Fibroblast of lung (primary cell): ENCODE data around the gene SHROOM3. TPM values are rescaled to one million over a fixed set of nuclear protein-coding genes. Genes with fewer than 3 reads are reported as not detected.

Source experiments
- DNase-seq, 2 donors: peaks; one replicate each; pipeline versions ENCODE4 v3.0.0 to v3.0.0-alpha.2; 2010; ENCODE audit warnings: low read depth in 2 of 2
- H2AFZ ChIP-seq: 2 replicates; pipeline ENCODE4 v1.5.1; 2012; ENCODE audit warnings: low read length, control low read depth, inconsistent platforms
- H3K27ac ChIP-seq: 2 replicates; pipeline ENCODE4 v1.5.1; 2011; ENCODE audit warnings: low read length, control low read depth; ENCODE audit not compliant: insufficient read depth
- H3K27me3 ChIP-seq: 2 replicates; pipeline ENCODE4 v1.5.1; 2011; ENCODE audit warnings: mild to moderate bottlenecking, low read length; ENCODE audit not compliant: control insufficient read depth, insufficient read depth
- H3K36me3 ChIP-seq: 2 replicates; pipeline ENCODE4 v1.5.1; 2011; ENCODE audit warnings: low read length; ENCODE audit not compliant: control insufficient read depth, insufficient read depth
- H3K4me1 ChIP-seq: 2 replicates; pipeline ENCODE4 v1.5.1; 2011; ENCODE audit warnings: low read length; ENCODE audit not compliant: control insufficient read depth, insufficient read depth; ENCODE audit errors: extremely low read depth
- H3K4me2 ChIP-seq: 2 replicates; pipeline ENCODE4 v1.5.1; 2011; ENCODE audit warnings: low read length, control low read depth; ENCODE audit not compliant: insufficient read depth; ENCODE audit errors: extremely low read depth
- H3K4me3 ChIP-seq, 4 experiments: fragments of 200-600 bp in 1 of 4; sonication (generic) in 1 of 4; replicated peaks in 1 of 4; 2 replicates each; pipeline ENCODE4 v1.5.1; 2011 to 2016; ENCODE audit warnings: low read length in 4 of 4, low read depth in 3 of 4, mild to moderate bottlenecking in 3 of 4, control low read depth in 2 of 4, inconsistent platforms in 1 of 4, mixed read lengths in 1 of 4; ENCODE audit not compliant: insufficient read depth in 1 of 4; ENCODE audit errors: control extremely low read depth in 1 of 4
- H3K79me2 ChIP-seq: 2 replicates; pipeline ENCODE4 v1.5.1; 2012; ENCODE audit warnings: mild to moderate bottlenecking, low read length, inconsistent platforms; ENCODE audit not compliant: control insufficient read depth, insufficient read depth
- H3K9ac ChIP-seq: 2 replicates; pipeline ENCODE4 v1.5.1; 2011; ENCODE audit warnings: mild to moderate bottlenecking, low read length, control low read depth; ENCODE audit not compliant: insufficient read depth
- H3K9me3 ChIP-seq: 2 replicates; pipeline ENCODE4 v1.5.1; 2012; ENCODE audit warnings: low read depth, low read length; ENCODE audit not compliant: control insufficient read depth, insufficient read depth
- H4K20me1 ChIP-seq: 2 replicates; pipeline ENCODE4 v1.5.1; 2011; ENCODE audit warnings: low read length; ENCODE audit not compliant: control insufficient read depth, insufficient read depth; ENCODE audit errors: extremely low read depth
- EZH2 ChIP-seq: IDR thresholded peaks from 2 replicates; pipeline ENCODE4 v1.5.1; 2012; ENCODE audit warnings: low read length, control low read depth, mild to moderate bottlenecking; ENCODE audit errors: missing control alignments
- polyA plus RNA-seq, 2 donors: library from polyadenylated mRNA; depleted of rRNA in 1 of 2; stranded (reverse) in 1 of 2; unstranded in 1 of 2; fragments of >200 nt; gene quantifications; 2 replicates each; pipeline ENCODE4 v1.2.1, GENCODE V29; 2011 to 2012; ENCODE audit warnings: missing spikeins in 1 of 2
- total RNA-seq: library from RNA; depleted of rRNA; stranded (reverse); fragments of >200 nt; gene quantifications from 2 replicates; pipeline ENCODE4 v1.2.1, GENCODE V29; 2014
- TF ChIP-seq, protein P1 (sequence below), 2 donors: IDR thresholded peaks in 1 of 2; conservative IDR thresholded peaks in 1 of 2; 1 replicate in 1 of 2; 2 replicates in 1 of 2; pipeline ENCODE4 v1.5.1; 2011 to 2012; ENCODE audit warnings: low read length in 2 of 2, control low read depth in 1 of 2, inconsistent platforms in 1 of 2, low read depth in 1 of 2, mild to moderate bottlenecking in 1 of 2

Gene SHROOM3
- total and polyA plus RNA-seq, 2 donors (not counting 1 experiment from before 2014, with no cell fraction given) = 9.9 to 23.9 TPM

DNA sequence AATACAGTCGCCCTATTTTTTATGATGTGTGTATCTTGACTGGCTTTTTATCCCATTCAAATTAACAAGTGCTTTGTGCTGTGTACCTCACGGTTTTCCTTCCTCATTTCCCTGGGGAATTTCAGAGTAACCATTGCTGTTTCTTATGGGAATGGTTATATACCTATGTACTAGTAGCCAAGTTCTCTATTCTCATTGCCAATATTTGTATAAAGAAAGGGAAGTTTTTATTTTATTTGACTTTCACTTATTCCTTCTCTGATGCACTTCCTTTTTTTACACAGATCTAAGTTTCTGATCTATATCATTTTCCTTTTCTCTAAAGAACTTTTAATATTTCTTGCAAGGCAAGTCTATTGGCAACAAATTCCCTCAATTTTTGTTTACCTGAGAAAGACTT is 281.6 kb downstream of the SHROOM3 start:
- Histone ChIP-seq H4K20me1 (no peaks in the 10 kb centered on the region), H3K9ac (no peak overlapping the region), H3K4me2 (no peak overlapping the region), H3K27ac (no peak overlapping the region), H3K36me3 (no peaks in the 10 kb centered on the region), H3K4me1 (no peaks in the 10 kb centered on the region), H3K4me3 (no peak overlapping the region), H3K79me2 (no peaks in the 10 kb centered on the region), H3K27me3 (no peaks in the 10 kb centered on the region), H3K9me3 (no peaks in the 10 kb centered on the region), H2AFZ (no peak overlapping the region)
- DNase-seq = no peak
- TF ChIP-seq, protein P1, sequence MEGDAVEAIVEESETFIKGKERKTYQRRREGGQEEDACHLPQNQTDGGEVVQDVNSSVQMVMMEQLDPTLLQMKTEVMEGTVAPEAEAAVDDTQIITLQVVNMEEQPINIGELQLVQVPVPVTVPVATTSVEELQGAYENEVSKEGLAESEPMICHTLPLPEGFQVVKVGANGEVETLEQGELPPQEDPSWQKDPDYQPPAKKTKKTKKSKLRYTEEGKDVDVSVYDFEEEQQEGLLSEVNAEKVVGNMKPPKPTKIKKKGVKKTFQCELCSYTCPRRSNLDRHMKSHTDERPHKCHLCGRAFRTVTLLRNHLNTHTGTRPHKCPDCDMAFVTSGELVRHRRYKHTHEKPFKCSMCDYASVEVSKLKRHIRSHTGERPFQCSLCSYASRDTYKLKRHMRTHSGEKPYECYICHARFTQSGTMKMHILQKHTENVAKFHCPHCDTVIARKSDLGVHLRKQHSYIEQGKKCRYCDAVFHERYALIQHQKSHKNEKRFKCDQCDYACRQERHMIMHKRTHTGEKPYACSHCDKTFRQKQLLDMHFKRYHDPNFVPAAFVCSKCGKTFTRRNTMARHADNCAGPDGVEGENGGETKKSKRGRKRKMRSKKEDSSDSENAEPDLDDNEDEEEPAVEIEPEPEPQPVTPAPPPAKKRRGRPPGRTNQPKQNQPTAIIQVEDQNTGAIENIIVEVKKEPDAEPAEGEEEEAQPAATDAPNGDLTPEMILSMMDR (conservative IDR thresholded peaks at IDR 0.05 in 1 of 2, IDR thresholded peaks at IDR 0.05 in 1 of 2; ENCODE audit: low read depth in 1 of 2, low read length in 2 of 2) = no peak
- TF ChIP-seq EZH2 = no peak

DNA sequence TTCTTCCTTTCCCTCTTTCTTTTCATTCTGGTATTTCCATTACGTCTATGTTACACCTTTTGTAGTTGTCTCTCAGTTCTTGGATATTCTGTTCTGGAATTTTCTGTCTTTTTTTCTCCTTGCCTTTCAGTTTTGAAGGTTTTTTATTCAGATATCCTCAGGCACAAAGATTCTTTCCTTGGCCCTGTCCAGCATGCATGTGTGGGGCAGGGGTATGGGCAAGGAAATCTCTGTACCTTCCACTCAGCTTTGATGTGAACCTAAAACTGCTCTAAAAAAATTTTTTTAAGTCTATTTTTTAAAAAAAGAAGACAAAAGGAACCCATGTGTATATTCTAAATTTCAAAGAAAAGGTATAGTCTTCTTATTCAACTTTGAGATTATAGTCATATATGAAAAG is 282.4 kb downstream of the SHROOM3 start:
- Histone ChIP-seq H3K4me3 (no peak overlapping the region), H3K27ac (no peak overlapping the region), H3K27me3 (no peaks in the 10 kb centered on the region), H4K20me1 (no peaks in the 10 kb centered on the region), H3K4me2 (no peak overlapping the region), H2AFZ (no peak overlapping the region), H3K79me2 (no peaks in the 10 kb centered on the region), H3K9ac (no peak overlapping the region), H3K36me3 (no peaks in the 10 kb centered on the region), H3K4me1 (no peaks in the 10 kb centered on the region), H3K9me3 (no peaks in the 10 kb centered on the region)
- TF ChIP-seq, protein P1 (conservative IDR thresholded peaks at IDR 0.05 in 1 of 2, IDR thresholded peaks at IDR 0.05 in 1 of 2; ENCODE audit: low read depth in 1 of 2, low read length in 2 of 2) = no peak
- no peak for TF ChIP-seq EZH2
- DNase-seq = no peak

DNA sequence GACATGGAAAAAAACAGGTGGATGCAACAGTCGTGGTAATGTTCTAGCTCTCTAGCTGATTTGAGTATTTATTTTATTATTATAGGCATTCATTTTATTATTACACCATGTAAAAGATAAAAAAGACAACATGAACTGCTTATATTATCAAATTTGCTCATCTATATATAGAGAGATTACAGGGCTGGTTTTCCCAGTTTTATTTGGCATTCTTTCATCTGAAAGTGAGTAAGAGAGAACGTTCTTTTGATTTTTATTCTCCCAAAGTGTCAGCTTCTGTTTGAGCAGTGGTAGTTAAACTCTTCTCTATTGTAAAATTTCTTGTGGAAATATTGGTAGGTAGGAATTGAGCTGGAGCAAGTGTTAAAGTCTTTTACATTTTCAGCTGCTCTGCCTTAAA is 283.0 kb downstream of the SHROOM3 start:
- no peak for TF ChIP-seq EZH2
- TF ChIP-seq, protein P1 (conservative IDR thresholded peaks at IDR 0.05 in 1 of 2, IDR thresholded peaks at IDR 0.05 in 1 of 2; ENCODE audit: low read depth in 1 of 2, low read length in 2 of 2) = no peak
- Histone ChIP-seq H3K4me1 (no peaks in the 10 kb centered on the region), H3K9ac (no peak overlapping the region), H3K27ac (no peak overlapping the region), H4K20me1 (no peaks in the 10 kb centered on the region), H3K36me3 (no peaks in the 10 kb centered on the region), H3K27me3 (no peaks in the 10 kb centered on the region), H3K4me3 (no peak overlapping the region), H3K4me2 (no peak overlapping the region), H2AFZ (no peak overlapping the region), H3K79me2 (no peaks in the 10 kb centered on the region), H3K9me3 (no peaks in the 10 kb centered on the region)
- DNase-seq = no peak
